ENCODE data around the gene TMEM131L. TPM values are rescaled to one million over a fixed set of nuclear protein-coding genes. Genes with fewer than 3 reads are reported as not detected.
"Not testable (repeated sequence)": the region's sequence is repeated elsewhere in the genome, so short reads cannot be mapped to it uniquely, and the experiment has no call there.

The TMEM131L gene
- total RNA-seq, 1 donor from 2014 or later: 18.8 TPM

DNA sequence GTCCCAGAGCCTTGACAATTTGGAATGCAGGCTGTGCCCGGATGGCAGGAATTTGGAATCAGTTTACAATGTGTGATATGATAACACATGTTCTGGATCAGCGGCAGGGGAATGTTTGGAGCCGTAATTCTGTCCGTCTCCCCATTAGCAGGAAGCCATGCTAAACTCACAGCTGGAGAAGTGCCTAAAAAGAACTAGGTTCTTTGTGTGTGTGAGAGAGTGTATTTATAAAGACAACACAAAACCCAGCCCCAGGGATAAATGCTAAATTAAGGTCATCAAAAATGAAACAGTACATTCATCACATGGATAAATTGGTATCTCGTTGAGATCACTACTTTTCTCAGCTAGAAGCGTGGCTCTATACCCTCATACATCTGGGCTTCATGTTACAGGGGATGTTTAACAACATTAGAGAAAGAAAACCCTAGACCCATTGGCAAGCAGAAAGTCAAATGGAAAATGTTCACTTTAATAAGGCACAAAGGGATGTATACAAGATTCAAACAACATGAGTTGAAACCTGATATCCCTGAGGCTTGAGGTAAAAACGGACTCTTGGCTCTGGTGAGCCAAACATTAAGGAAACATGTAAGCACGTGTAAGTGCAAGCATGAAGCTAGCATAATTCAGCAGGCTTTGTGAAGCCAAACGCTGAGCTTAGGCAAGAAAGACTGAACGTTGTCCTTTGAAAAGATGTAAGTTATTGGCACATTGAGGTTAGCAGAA lies 18.0 kb upstream of the TMEM131L start:
- no peak for DNase-seq (ENCODE audit: extremely low read depth, low read depth, low spot score)

DNA sequence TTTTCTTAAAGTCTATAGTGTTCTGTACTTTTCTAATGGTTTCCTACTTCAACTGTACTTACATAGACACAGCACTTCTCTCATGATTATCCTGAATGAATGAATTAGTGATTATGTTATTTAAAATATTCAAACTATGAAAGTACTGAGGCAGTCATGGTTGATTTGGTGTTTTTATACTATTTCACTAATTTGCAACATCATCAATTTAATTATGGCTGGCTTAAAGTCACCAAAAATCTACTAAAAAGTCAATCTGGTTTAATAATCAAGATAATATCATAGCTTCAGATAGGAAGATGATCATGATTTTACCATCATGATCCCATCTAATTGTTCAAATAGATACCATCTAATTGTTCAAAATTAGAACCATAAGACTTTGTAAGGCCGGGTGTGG lies 16.8 kb upstream of the TMEM131L start:
- no peak for DNase-seq (ENCODE audit: extremely low read depth, low read depth, low spot score)

DNA sequence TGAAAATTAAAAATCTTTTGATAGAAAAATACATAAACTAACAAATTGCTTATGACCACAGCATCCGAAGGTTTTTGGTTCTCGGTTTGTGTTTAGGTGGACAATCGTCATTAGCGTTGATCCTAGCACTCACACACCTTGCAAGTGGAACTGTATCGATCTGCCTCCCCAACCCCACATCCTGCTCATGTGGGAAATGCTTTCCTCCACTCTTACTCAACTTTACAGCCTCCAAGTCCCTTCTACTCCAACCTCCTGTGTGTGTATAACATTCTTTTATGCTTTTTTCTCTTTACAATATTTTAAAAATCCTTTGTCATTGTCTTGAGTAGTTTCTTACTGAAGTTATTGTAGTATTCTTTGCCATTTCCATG lies 15.6 kb upstream of the TMEM131L start:
- DNase-seq (ENCODE audit: extremely low read depth, low read depth, low spot score): no peak

DNA sequence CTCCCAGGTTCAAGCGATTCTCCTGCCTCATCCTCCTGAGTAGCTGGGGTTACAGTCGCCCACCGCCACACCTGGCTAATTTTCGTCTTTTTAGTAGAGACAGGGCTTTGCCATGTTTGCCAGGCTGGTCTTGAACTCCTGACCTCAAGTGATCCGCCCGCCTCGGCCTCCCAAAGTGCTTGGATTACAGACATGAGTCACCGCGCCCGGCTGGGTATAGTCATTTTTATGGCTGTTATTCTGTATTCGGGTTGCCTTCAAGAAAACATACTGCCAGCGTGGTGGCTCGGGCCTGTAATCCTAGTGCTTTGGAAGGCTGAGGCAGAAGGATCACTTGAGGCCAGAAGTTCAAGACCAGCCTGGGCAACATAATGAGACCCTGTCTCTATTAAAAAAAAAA lies 15.0 kb upstream of the TMEM131L start:
- DNase-seq (ENCODE audit: extremely low read depth, low read depth, low spot score): not testable (repeated sequence)

DNA sequence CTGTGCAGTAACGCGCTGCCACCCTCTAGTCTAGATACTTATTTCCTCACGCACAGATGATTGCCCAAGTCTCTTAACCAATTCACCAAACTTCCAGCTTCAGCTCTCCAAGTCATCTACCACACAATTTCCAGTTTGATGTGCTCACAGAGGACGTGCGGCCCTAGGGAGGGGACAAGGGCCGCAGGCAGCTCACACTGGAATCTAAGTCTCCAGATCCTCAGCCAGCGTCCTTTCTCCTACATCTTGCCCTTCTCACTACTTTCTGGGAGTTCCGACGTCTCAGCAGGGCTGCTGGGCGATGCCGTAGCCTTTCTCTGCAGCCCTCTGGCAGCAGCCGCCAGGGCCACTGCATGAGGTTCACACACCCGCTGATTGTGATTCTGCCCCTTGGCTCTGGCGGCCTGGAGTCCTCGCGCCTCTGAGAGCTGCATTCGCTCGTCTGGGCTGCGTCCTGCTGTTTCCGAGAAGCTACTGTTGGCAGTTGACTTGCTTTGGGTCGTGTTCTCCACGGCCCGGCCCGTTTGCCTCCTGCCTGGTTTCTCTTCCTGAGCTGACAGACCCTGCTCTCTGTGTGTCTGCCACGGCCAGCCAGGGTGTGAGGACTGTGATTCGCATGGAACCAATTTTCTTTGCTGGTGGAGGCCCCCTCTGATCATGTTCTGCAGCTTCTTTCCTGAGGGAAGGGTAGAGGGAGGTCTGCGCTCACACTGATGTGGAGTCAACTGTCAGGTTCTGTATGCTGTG lies 14.1 kb upstream of the TMEM131L start:
- no peak for DNase-seq (ENCODE audit: extremely low read depth, low read depth, low spot score)

DNA sequence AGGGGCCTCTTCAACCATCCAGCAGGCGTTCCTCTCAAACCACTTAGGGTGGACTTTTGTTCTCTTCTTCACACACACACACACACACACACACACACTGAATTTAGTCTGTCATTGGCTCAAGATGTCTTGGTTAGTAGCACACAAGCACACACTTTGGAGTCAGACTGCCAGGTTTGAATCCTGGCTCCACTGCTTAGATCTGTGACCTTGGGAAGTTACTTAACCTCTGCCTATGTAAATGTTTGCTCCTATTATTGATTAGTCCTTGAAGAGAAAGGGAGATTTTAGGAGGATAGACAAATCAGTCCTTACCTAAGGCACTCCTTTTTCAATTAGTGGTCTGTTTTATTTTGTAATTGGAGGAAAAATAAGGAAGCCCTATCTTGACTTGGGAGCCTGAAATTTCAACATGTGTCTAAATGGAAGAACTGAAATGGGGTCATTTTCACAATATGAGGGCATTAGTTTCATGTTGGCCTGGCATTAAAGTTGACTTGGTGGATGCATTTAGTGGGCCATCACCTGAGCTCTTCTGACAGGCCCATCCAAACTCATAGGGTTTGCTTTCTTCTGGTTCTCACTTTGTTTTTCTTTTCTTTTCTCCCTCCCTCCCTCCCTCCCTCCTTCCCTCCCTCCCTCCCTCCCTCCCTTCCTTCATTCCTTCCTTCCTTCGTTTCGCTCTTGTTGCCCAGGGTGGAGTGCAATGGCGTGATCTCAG lies 13.3 kb upstream of the TMEM131L start:
- DNase-seq (ENCODE audit: extremely low read depth, low read depth, low spot score): no peak

DNA sequence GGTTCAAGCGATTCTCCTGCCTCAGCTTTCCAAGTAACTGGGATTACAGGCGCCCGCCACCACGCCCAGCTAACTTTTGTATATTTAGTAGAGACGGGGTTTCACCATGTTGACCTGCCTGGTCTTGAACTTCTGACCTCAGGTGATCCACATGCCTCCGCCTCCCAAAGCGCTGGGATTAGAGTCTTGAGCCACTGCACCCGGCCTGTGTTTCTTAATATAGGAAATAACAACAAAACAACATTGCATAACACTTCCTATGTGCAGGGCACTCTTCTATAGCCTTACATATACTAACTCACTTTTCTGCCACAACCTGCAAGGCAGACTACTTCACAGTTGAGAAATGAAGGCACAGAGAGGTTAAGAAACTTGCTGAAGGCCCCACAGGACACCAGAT lies 12.8 kb upstream of the TMEM131L start:
- no peak for DNase-seq (ENCODE audit: extremely low read depth, low read depth, low spot score)

DNA sequence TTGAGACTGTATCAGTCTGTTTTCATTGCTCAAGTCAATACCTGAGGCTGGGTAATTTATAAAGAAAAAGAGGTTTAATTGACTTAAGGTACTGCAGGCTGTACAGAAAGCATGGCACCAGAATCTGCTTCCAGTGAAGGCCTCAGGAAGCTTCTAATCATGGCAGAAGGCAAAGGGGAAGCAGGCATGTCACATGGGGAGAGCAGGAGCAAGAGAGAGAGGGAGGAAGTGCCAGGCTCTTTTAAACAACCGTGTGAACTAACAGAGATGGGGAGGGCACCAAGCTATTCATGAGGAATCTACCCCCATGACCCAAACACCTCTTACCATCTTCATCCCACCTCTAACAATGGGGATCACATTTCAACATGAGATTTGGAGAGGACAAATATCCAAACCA lies 7.2 kb upstream of the TMEM131L start:
- DNase-seq (ENCODE audit: extremely low read depth, low read depth, low spot score): no peak

DNA sequence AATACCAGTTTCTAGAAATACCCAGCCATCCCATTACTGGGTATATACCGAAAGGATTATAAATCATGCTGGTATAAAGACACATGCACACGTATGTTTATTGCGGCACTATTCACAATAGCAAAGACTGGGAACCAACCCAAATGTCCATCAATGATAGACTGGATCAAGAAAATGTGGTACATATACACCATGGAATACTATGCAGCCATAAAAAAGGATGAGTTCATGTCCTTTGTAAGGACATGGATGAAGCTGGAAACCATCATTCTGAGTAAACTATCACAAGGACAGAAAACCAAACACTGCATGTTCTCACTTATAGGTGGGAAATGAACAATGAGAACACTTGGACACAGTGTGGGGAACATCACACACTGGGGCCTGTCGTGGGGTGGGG lies 4.6 kb upstream of the TMEM131L start:
- not testable (repeated sequence) for DNase-seq (ENCODE audit: extremely low read depth, low read depth, low spot score)

DNA sequence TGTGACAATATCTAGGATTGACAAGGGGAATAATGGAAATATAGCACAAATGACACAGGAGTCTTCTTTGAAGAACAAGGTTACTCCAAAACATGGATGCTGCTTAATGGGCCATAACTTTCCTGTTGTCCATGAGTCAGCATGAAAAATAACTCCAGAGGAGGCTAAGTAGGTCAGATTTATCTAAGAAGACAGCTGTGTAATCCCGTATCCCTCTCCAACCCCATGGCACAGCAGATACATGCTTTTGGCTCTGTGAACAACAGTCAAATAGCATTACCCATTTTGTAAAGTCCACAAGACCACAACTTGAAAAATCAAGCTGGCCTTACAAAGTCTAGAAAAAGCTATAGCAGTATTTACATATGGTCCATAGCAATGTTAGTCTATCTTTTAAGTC lies 2.1 kb upstream of the TMEM131L start:
- DNase-seq (ENCODE audit: extremely low read depth, low read depth, low spot score): no peak

DNA sequence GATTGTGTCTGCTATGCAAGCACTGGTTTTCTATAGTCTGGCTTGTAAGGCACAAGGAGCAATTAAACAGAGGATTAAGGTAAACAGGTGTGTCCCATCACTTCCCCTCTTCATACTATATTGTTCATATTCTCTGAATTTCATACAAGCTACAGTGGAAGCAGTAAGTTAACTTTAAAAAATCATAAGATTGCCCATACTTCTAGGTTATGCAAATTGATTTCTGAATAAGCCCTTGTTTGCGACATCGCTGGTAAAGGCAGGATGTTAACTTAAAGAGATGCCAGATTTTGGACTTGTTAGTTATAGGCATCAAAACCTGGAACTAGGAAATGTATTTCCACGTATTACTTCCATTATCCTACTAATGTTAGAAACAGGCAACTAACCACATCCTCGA lies 1.0 kb upstream of the TMEM131L start:
- no peak for DNase-seq (ENCODE audit: extremely low read depth, low read depth, low spot score)

DNA sequence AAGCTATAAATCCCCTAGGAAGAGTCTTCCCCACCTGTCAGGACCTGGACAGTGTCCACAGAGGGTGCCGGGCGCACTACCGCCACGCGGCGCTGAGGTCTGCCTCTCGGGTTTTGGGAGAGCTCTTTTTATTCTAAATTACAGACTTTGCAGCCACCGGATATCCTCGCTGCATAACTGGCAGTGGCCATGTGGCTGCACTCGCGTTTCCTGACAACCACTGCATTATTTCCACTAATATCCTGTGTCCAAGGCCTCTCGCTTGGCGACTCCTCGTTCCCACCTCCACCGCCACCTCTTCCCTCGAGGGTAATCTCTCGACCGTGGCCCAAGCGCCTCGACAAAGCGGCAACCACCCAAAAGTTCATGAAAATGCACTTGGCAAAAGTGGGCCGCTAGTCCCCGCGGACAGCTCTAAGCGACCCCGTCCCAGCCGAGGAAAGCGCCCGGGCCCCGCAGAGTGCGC lies 512 bp upstream of the TMEM131L start:
- DNase-seq (ENCODE audit: extremely low read depth, low read depth, low spot score): no peak

DNA sequence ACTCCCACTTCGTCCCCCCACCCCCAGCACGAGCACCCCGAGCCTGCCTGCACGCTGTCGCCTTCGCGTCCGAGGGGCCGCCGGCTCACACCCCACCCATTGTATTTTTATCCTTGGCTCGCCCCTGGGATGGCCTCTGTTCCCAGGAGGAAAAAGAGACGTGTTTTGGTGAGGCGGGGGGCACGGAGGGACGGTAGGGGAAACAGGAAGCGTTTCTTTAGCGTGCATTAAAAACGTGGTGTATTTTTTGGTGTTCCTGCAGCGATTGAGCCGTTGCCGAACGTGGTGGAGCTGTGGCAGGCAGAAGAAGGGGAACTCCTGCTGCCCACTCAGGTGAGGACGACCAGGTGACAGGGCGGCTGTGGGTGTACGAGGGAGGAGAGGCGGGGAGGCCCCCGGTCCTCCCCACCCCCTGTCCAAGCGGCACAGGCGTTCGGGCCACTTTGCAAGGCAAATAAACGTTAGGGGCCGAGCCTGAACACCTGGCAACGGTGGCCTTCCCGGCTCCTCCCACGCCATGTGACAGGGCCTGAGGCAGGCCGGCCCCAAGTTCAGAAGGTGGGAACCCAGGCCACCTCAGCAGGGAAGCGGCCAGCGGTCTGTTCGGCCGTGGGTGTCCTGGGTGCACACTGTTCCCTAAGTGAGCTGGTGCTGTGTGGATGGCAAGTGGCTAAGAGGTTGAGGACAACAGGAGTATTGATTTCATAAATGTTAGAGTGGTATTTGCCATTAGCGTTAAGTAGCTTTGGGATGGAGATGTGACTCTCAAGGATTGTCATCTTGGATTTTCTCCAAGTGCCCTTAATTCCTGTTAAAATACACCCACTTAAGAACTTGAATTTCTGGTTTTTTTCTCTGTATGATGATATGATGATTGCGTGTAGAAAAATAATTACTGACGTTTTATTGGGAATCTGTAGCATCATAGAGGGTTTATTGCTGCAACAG lies 1.1 kb downstream of the TMEM131L start:
- DNase-seq (ENCODE audit: extremely low read depth, low read depth, low spot score): no peak

DNA sequence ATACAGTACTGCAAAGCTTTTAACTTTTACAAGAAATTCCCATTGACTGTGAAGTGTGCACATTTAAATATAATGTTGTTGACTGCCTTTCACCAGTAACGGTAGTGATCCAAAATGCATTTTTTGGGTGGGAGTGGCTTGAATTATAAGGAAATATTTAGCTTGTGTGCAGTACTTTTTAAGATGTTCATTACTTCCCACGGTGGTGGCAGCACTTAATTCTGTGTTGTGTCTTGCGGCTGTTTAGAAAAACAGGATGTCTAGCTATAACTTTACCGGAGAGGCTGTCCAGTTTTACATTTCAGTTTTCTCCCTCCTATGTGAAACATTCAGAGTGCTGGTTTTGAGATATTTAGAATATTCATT lies 1.7 kb downstream of the TMEM131L start:
- DNase-seq (ENCODE audit: extremely low read depth, low read depth, low spot score): no peak

DNA sequence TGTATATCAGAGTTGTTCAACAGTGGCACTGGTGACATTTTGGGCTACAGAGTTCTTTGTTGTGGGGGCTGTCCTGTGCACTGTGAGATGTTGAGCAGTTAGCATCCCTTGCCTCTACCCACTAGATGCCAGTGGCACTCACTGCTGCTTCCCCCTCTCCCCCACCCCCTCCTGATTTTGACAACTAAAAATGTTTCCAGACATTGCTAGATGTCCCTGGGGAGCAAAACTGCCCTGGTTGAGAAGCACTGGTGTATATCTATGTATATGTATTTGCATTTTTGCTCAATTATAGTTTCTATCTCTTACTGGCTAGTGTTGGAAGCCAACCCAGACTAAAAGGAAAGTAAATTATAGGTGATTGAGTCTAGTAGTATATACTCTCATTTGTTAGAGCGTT lies 2.4 kb downstream of the TMEM131L start:
- DNase-seq (ENCODE audit: extremely low read depth, low read depth, low spot score): no peak

DNA sequence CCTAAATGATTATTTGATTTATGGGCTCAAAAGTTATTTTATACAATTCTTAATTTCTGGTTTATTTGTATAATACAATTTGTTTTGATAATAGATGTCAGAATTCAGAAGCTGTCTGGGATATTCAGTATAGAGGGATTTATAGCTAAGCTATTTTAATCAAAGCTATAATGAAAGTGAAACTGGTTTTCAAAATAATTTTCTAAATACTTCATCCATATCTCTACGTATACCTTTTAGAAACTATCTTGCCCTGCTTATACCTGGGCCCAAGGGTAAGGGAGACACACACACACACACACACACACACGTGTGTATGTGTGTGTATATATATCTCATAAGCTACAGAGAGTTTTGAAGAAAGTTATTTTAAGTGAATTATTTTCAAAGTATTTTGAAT lies 2.9 kb downstream of the TMEM131L start:
- DNase-seq (ENCODE audit: extremely low read depth, low read depth, low spot score): no peak

DNA sequence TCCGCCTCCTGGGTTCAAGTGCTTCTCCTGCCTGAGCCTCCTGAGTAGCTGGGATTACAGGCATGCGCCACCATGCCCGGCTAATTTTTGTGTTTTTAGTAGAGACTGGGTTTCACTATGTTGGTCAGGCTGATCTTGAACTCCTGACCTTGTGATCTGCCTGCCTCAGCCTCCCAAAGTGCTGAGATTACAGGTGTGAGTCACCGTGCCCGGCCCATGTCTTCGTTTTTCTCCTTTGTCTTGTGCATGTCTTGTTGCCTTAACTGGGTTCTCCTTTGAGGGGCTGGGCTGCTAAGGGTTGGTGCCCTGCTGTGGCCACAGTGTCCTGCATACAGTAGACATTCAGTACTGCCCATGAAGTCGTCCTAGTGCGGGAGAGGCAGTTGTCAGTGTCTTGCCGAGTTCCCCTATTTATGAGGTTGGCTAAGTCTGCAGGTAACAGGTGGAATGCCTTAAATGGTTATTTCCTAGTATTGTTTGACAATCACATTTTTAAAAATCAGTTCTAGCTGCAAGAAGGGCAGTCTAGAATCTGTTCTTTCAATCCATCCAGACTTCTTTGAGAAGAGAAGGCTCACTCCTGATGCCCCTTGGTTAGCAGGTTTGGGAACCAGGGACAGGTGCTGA lies 5.0 kb downstream of the TMEM131L start:
- not testable (repeated sequence) for DNase-seq (ENCODE audit: extremely low read depth, low read depth, low spot score)

DNA sequence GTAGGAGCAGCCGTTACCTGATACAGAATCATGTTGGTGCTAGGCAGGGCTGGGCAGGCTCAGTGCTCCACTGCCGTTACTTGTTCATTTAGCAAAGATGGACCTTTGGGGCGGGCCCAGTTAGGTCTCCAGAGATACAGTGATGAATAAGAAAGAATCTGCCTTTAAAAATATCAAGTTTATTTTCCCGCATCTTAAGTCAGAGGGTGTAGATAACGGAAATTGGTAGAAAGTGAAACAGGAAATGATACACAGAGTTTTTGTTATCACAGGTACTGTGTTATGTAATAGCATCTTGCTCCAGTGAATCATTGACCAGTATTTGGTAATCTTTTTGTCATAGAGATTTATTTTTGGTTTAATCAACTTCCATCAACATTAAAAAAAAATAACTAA lies 5.5 kb downstream of the TMEM131L start:
- no peak for DNase-seq (ENCODE audit: extremely low read depth, low read depth, low spot score)

DNA sequence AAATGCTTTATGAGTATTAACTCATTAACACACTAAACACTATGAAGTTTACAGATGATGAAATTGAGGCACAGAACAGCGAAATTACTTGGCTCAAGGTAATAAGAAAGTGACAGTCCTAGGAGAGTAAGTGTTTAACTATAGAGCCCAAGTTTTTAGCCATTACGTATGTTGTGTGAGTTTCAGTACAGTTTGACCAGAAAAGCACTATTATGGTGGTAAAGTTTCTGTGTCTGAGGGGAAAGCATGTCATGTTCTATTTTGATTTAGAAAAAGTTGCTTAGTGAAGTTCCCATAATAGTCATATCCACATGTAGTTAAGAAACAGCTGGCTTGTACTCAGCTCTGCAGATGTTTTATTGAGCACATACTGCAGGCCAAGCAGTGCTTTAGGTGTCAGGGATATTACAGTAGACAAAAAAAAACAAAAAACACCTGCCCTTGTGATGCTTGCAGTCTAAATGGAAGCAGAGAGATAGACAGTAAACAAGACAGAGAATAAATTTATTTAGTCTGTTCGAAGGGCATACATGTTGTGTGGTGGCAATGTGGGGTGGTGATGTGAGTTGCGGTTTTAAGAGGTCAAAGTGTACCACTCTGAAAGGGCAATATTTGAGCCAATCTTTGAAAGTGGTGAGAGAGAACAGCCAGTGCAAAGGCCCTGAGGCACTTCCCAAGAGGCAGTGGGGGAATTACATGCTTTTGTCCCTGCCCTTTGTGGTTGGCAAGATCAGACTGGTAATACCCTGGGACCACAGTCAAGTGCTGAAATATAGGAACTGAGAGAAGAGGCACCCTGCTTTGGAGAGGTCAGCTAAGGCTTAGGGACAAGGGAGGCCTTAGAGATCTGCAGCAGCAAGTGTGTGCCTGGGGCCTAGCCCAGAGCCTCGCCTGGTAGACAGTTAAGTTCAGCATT lies 6.2 kb downstream of the TMEM131L start:
- DNase-seq (ENCODE audit: extremely low read depth, low read depth, low spot score): no peak
